Muscle layer of colon (tissue), 2 donors: Measurements from ENCODE around the gene ZNF662.

Source experiments
- H3K27ac ChIP-seq: one replicate; pipeline ENCODE4 v1.7.0; 2013; ENCODE audit warnings: low read depth, mild to moderate bottlenecking, low read length, moderate library complexity
- H3K27me3 ChIP-seq, 2 donors: one replicate each; pipeline ENCODE4 v1.7.0; 2013; ENCODE audit warnings: low read length in 2 of 2, mild to moderate bottlenecking in 2 of 2; ENCODE audit not compliant: insufficient read depth in 2 of 2, control insufficient read depth in 1 of 2
- H3K36me3 ChIP-seq: one replicate; pipeline ENCODE4 v1.7.0; 2013; ENCODE audit warnings: mild to moderate bottlenecking, low read length; ENCODE audit not compliant: insufficient read depth
- H3K4me1 ChIP-seq: one replicate; pipeline ENCODE4 v1.7.0; 2013; ENCODE audit warnings: mild to moderate bottlenecking, low read length; ENCODE audit not compliant: insufficient read depth
- H3K4me3 ChIP-seq, 2 donors: one replicate each; pipeline ENCODE4 v1.7.0; 2013; ENCODE audit warnings: low read length in 2 of 2, low read depth in 1 of 2, mild to moderate bottlenecking in 1 of 2, moderate library complexity in 1 of 2
- H3K9ac ChIP-seq: one replicate; pipeline ENCODE4 v1.7.0; 2013; ENCODE audit warnings: low read length
- H3K9me3 ChIP-seq: one replicate; pipeline ENCODE4 v1.7.0; 2013; ENCODE audit warnings: mild to moderate bottlenecking, low read length
- donor health status: abdominal sarcoma.
- donor health status: Adenocarcinoma of cecum.

ZNF662 gene

DNA sequence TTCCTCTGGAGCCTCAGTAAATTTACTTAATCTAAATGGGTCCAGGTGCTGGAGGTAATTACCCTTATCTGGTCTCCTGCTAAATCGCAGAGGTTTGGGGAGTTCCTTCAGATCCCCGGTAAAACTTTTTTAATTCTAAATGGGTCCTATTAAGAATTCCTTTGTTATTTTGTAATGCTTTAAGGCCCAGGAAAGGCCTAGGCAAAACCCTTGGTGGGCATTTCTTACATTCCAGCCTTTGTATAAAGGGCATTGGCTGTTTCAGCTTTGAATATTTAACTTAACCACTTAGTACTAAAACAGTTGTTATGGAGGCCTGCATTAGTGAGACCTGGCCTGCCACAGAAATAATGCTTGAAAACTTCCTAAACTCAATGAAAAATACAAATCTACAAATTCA, 14.9 kb upstream of the ZNF662 start:
- H3K4me1 ChIP-seq: no peaks in the 10 kb centered on the region
- H3K27ac ChIP-seq: no peak overlapping the region
- no peak overlapping the region for H3K4me3 ChIP-seq
- H3K9ac ChIP-seq: no peak overlapping the region
- no peaks in the 10 kb centered on the region for H3K9me3 ChIP-seq
- no peaks in the 10 kb centered on the region for H3K27me3 ChIP-seq
- no peaks in the 10 kb centered on the region for H3K36me3 ChIP-seq

DNA sequence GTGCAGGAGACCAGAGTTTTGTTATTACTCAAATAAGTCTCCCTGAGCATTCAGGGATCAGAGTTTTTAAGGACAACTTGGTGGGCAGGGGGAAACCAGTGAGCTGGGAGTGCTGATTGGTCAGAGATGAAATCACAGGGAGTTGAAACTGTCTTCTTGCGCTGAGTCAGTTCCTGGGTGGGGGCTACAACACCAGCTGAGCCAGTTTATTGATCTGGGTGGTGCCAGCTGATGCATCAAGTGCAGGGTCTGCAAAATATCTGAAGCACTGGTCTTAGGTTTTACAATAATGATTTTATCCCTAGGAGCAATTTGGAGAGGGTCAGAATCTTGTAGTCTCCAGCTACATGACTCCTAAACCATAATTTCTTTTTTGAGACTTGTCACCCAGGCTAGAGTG, 13.8 kb upstream of the ZNF662 start:
- no peak overlapping the region for H3K4me3 ChIP-seq
- no peaks in the 10 kb centered on the region for H3K27me3 ChIP-seq
- no peak overlapping the region for H3K27ac ChIP-seq
- no peaks in the 10 kb centered on the region for H3K9me3 ChIP-seq
- no peaks in the 10 kb centered on the region for H3K36me3 ChIP-seq
- H3K4me1 ChIP-seq: no peaks in the 10 kb centered on the region
- no peak overlapping the region for H3K9ac ChIP-seq

DNA sequence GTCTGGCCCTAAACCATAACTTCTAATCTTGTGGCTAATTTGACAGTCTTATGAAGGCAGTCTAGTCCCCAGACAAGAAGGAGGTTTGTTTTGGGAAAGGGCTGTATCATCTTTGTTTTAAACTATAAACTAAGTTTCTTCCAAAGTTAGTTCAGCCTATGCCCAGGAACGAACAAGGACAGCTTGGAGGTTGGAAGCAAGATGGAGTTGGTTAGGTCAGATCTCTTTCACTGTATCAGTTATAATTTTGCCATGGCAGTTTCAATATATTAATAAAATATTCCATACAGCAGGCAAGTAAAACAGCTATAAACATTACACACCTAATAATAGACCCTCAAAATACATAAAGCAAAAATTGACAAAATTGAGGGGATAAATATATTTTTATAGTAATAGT, 13.1 kb upstream of the ZNF662 start:
- no peak overlapping the region for H3K9ac ChIP-seq
- no peaks in the 10 kb centered on the region for H3K4me1 ChIP-seq
- no peak overlapping the region for H3K27ac ChIP-seq
- no peaks in the 10 kb centered on the region for H3K9me3 ChIP-seq
- no peak overlapping the region for H3K4me3 ChIP-seq
- no peaks in the 10 kb centered on the region for H3K36me3 ChIP-seq
- H3K27me3 ChIP-seq: no peaks in the 10 kb centered on the region

DNA sequence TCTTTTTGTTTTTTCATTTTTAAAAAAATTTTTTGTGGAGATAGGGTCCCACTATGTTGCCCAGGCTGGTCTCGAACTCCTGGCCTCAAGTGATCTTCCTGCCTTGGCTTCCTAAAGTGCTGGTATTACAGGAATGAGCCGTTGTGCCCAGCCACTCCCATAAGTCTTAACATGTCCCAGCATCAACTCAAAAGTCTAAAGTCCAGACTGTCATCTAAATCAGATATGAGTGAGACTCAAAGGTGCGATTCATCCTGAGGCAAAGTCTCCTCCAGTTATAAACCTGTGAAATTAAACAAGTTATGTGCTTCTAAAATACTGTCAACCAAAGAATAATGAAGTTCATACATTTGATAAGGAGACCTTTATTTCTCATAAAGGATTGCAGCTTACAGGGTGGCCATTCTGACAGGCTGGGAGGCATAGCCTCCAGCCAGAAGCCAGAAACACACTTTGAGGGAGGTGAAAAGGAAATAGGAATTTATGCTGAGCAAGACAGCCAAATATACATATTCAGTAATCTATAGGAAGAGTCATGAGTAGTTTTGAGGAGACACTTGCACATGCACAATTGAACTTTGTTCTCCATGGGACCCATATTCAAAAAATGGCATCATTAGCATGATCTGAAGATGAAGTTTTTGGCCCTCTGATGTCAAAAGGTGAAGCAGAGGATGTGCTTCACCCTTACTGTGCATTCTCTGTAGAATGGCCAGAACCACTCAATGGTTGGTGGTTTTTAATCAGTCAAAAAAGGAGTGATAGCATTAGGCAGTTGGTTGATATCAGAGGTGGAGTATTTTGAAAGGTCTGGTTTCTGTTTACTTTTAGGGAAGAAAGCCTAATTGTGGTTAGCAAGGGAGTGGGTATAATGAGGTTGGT, 11.0 kb upstream of the ZNF662 start:
- no peaks in the 10 kb centered on the region for H3K9me3 ChIP-seq
- H3K9ac ChIP-seq: no peak overlapping the region
- H3K27me3 ChIP-seq: no peaks in the 10 kb centered on the region
- H3K4me1 ChIP-seq: no peaks in the 10 kb centered on the region
- H3K4me3 ChIP-seq: no peak overlapping the region
- no peak overlapping the region for H3K27ac ChIP-seq
- H3K36me3 ChIP-seq: no peaks in the 10 kb centered on the region

DNA sequence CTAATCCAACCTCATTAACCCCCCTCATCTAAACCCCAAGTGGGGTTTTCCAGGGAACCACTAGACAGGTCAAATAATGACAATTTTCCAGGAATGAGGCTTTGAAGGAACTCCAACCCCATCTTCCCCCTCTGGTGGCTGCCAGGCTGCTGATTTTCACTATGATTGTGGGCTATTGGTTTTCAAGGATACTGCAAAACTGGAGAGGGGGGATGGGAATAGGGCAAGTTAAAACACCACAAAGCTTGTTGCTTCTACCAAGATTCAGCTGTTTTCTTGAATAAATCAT, 10.4 kb upstream of the ZNF662 start:
- no peak overlapping the region for H3K4me3 ChIP-seq
- no peaks in the 10 kb centered on the region for H3K27me3 ChIP-seq
- no peak overlapping the region for H3K27ac ChIP-seq
- H3K4me1 ChIP-seq: no peaks in the 10 kb centered on the region
- no peaks in the 10 kb centered on the region for H3K9me3 ChIP-seq
- H3K36me3 ChIP-seq: no peaks in the 10 kb centered on the region
- no peak overlapping the region for H3K9ac ChIP-seq

DNA sequence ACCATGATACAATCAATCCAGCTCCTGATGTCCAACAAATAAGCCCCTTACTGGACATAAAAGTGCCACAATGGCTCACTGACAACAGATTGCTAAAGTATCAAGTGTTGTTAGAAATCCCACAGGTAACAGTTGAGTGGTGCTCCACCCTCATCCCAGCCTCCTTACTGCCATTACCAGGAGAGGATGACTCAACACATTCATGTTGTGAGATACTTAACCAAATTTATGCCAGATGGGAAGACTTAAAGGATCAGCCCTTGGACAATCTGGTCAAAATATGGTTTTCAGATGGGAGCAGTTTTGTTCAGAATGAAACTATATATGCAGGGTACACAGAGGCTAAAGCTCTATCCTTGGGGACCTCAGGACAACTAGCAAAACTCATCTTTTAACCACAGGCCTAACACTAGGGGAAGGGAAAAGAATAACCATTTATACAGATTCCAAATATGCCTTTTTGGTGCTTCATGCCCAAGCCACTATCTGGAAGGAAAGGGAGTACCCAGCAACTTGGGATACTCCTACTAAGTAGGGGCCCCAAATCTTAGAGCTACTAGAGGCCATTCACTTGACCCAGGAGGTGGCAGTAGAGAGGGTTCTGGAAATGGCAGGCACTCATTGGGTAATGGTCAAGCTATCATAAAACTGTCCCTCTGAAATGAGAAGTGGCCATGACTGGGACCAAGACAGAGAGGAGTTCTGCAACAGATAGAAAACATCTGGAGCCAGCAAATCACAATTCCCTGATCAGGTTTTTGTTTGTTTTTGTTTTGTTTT, 6.9 kb upstream of the ZNF662 start:
- H3K27ac ChIP-seq: no peak overlapping the region
- H3K9me3 ChIP-seq: no peaks in the 10 kb centered on the region
- no peaks in the 10 kb centered on the region for H3K27me3 ChIP-seq
- H3K4me3 ChIP-seq: no peak overlapping the region
- no peaks in the 10 kb centered on the region for H3K4me1 ChIP-seq
- no peaks in the 10 kb centered on the region for H3K36me3 ChIP-seq
- no peak overlapping the region for H3K9ac ChIP-seq

DNA sequence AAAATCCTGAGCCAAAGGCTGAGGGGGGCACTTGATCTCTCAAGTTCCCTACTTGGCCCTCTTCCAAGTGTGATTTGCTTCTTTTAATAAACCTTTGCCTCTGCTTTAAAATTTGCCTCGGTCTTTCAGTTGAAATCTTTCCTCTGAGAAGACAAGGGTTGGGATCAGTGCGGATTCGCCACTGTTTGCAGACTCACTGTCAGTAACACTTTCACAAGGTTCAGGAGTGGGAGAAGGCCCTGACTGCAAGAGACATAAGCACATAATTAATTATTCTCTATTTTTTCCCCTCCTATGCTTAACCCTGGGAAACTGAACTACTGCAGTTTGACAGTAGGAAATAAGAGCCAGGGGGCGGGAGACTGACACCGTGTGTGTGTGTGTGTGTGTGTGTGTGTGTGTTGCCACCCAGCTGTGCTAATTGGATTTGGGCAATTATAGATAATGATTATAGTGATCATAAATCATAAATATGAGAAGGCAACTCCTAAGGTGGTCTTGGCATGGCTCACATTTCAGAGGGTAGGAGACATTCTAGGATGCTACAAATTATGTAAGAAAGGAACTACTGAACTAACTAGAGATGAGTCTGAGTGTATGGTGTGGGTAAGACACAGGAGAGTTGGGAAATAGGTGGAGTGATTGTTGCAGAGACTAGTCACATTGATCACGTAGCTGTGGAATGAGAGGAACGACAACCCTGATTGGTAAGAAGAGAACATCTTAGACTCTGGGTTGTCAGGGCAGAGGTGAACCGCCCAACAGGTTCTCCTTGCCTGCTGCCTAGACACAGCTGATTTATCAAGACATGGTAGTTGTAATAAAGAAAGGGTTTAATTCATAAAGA, 5.5 kb upstream of the ZNF662 start:
- H3K27me3 ChIP-seq: no peaks in the 10 kb centered on the region
- H3K27ac ChIP-seq: no peak overlapping the region
- no peak overlapping the region for H3K4me3 ChIP-seq
- no peaks in the 10 kb centered on the region for H3K36me3 ChIP-seq
- H3K9me3 ChIP-seq: no peaks in the 10 kb centered on the region
- H3K9ac ChIP-seq: no peak overlapping the region
- H3K4me1 ChIP-seq: peaks cover 1% of the 10 kb centered on the region

DNA sequence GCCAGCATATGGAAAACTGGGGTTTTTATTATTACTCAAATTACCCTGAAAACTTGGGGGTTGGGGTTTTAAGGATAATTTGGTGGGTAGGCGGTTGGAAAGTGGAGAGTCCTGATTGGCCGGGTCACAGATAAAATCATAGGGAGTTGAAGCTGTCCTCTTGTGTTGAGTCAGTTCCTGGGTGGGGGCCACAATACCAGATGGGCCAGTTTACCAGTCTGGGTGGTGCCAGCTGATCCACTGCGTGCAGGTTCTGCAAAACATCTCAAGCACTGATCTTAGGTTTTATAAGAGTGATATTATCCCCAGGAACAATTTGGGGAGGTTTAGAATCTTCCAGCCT, 4.9 kb upstream of the ZNF662 start:
- Histone ChIP-seq H3K27ac (no peak overlapping the region), H3K27me3 (no peaks in the 10 kb centered on the region), H3K9ac (no peak overlapping the region), H3K36me3 (no peaks in the 10 kb centered on the region), H3K4me1 (peaks cover 4% of the 10 kb centered on the region), H3K4me3 (no peak overlapping the region), H3K9me3 (no peaks in the 10 kb centered on the region)

DNA sequence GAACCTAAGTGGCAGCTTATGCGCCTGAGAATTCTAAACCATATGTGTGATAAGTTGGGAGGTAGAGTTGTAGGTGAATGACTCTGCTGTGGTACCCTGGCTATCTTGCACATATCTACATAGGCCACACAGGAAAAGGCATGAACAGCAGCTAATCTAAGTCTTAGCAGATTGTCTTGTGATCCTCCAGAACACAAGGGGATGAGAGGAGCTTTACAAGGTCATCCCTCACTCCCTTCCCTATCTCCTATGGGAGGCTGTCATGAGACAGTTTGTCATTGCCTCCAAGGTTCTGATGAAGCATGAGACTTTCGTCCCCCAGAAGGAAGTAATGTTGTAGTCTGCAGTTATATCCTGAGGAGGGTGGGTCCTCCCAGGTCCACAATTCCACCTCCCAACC, 3.7 kb upstream of the ZNF662 start:
- Histone ChIP-seq H3K4me1 (peaks cover 11% of the 10 kb centered on the region), H3K4me3 (no peak overlapping the region), H3K9ac (no peak overlapping the region), H3K27ac (no peak overlapping the region), H3K27me3 (no peaks in the 10 kb centered on the region), H3K36me3 (no peaks in the 10 kb centered on the region), H3K9me3 (no peaks in the 10 kb centered on the region)

DNA sequence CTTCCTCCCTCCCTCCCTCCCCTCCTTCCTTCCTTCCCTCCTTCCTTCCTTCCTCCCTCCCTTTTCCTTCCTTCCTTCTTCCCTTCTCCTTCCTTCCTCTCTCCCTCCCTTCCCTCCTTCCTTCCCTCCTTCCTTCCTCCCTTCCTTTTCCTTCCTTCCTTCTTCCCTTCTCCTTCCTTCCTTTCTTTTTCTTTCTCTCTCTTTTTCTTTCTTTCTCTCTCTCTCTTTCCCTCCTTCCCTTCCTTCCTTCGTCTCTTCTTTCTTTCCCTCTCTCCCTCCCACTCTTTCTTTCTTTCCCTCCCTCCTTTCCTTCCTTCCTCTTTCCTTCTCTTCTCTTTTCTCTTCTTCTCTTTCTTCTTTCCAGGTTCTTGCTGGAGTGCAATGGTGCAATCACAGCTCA, 1.9 kb upstream of the ZNF662 start:
- Histone ChIP-seq H3K9ac (no peak overlapping the region), H3K27me3 (no peaks in the 10 kb centered on the region), H3K27ac (no peak overlapping the region), H3K4me1 (peaks cover 12% of the 10 kb centered on the region), H3K36me3 (no peaks in the 10 kb centered on the region), H3K4me3 (no peak overlapping the region), H3K9me3 (no peaks in the 10 kb centered on the region)

DNA sequence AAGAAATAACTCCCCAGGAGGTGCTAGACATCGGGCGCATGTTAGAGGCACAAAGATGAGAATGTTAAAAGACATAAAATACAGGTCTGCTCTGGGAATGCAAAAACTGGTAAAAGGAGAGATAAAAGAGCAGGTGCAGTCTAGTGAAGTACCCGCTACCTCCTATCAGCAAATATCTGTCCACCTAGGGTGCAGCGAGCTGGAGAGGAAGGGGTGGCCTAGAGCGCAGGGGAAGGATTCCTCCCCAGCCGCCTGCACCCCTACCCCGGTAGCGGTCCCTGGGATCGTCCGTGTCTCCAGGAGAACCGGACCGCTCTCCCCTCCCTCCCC, 237 bp upstream of the ZNF662 start:
- Histone ChIP-seq H3K36me3 (peaks cover 7% of the 10 kb centered on the region), H3K4me1 (peaks cover 12% of the 10 kb centered on the region), H3K27ac (peak overlapping the region; percentile 92), H3K4me3 (peak overlapping the region; percentile 83 to 84), H3K9me3 (no peaks in the 10 kb centered on the region), H3K9ac (peak overlapping the region; percentile 81), H3K27me3 (no peaks in the 10 kb centered on the region)
